Hepatocyte (in vitro differentiated cells): ENCODE measurements around the gene CD40. TPM values are rescaled to one million over a fixed set of nuclear protein-coding genes. Genes with fewer than 3 reads are reported as not detected.

Source experiments
- DNase-seq: peaks from one replicate; pipeline ENCODE4 v3.0.0-alpha.2; 2016; ENCODE audit warnings: low spot score
- H2AFZ ChIP-seq: fragments of 200-600 bp; sonication (generic); 2 replicates; pipeline ENCODE4 v1.6.0; 2016; ENCODE audit warnings: antibody characterized with exemption, mild to moderate bottlenecking
- H3K27ac ChIP-seq: fragments of 200-600 bp; sonication (generic); 2 replicates; pipeline ENCODE4 v1.5.1; 2016; ENCODE audit warnings: mild to moderate bottlenecking
- H3K27me3 ChIP-seq: fragments of 200-600 bp; sonication (generic); 2 replicates; pipeline ENCODE4 v1.6.1; 2016
- H3K36me3 ChIP-seq: fragments of 200-600 bp; sonication (generic); replicated peaks from 2 replicates; pipeline ENCODE4 v1.5.1; 2016; ENCODE audit warnings: low read depth; ENCODE audit not compliant: insufficient read depth
- H3K4me1 ChIP-seq: fragments of 200-600 bp; sonication (generic); 2 replicates; pipeline ENCODE4 v1.5.1; 2016; ENCODE audit warnings: mild to moderate bottlenecking, moderate library complexity; ENCODE audit not compliant: insufficient read depth
- H3K4me2 ChIP-seq: fragments of 200-600 bp; sonication (generic); 2 replicates; pipeline ENCODE4 v1.6.0; 2016
- H3K4me3 ChIP-seq: fragments of 200-600 bp; sonication (generic); 2 replicates; pipeline ENCODE4 v1.5.1; 2016; ENCODE audit warnings: mild to moderate bottlenecking
- H3K79me2 ChIP-seq: fragments of 200-600 bp; sonication (generic); 2 replicates; pipeline ENCODE4 v1.6.0; 2017; ENCODE audit warnings: mild to moderate bottlenecking
- H3K9me2 ChIP-seq: fragments of 200-600 bp; sonication (generic); replicated peaks from 2 replicates; pipeline ENCODE4 v1.6.0; 2017; ENCODE audit warnings: mild to moderate bottlenecking; ENCODE audit not compliant: insufficient read depth
- H3K9me3 ChIP-seq: fragments of 200-600 bp; sonication (generic); 2 replicates; pipeline ENCODE4 v1.5.1; 2016; ENCODE audit warnings: low read depth, mild to moderate bottlenecking
- H4K20me1 ChIP-seq: fragments of 200-600 bp; sonication (generic); 2 replicates; pipeline ENCODE4 v1.6.0; 2016; ENCODE audit warnings: mild to moderate bottlenecking; ENCODE audit not compliant: insufficient read depth, poor library complexity, severe bottlenecking
- EZH2 ChIP-seq: fragments of 200-600 bp; sonication (generic); IDR thresholded peaks from 2 replicates; pipeline ENCODE4 v1.6.1; 2016; ENCODE audit warnings: antibody characterized with exemption, mild to moderate bottlenecking, borderline replicate concordance
- EZH2phosphoT487 ChIP-seq: fragments of 200-600 bp; sonication (generic); IDR thresholded peaks from one replicate; pipeline ENCODE4 v1.6.1; 2018; ENCODE audit warnings: antibody characterized with exemption, mild to moderate bottlenecking, low read depth, moderate library complexity; ENCODE audit not compliant: unreplicated experiment, severe bottlenecking
- WGBS: methylation state at CpG from one replicate; pipeline ENCODE4 v1.1.6; 2016; ENCODE audit warnings: low lambda C conversion rate; ENCODE audit errors: missing lambda C conversion rate; 5-methylcytosine and 5-hydroxymethylcytosine counted together
- polyA plus RNA-seq: library from polyadenylated mRNA; unstranded; fragments of >200 nt; fragmentation: Nextera tagmentation; extraction: Ambion mirVana; gene quantifications from 2 replicates; pipeline ENCODE4 v1.2.1, GENCODE V29; 2016
- total RNA-seq: library from RNA; depleted of rRNA; stranded (reverse); fragments of >200 nt; gene quantifications from 2 replicates; pipeline ENCODE4 v1.2.3, GENCODE V29; 2014
- TF ChIP-seq, protein P1 (sequence below): fragments of 200-600 bp; sonication (generic); IDR thresholded peaks from 2 replicates; pipeline ENCODE4 v1.5.1; 2016; ENCODE audit warnings: antibody characterized with exemption, mild to moderate bottlenecking; ENCODE audit not compliant: poor library complexity

Gene CD40
- total and polyA plus RNA-seq, 2 experiments from 2014 or later, result 3.2 to 8.0 TPM

DNA sequence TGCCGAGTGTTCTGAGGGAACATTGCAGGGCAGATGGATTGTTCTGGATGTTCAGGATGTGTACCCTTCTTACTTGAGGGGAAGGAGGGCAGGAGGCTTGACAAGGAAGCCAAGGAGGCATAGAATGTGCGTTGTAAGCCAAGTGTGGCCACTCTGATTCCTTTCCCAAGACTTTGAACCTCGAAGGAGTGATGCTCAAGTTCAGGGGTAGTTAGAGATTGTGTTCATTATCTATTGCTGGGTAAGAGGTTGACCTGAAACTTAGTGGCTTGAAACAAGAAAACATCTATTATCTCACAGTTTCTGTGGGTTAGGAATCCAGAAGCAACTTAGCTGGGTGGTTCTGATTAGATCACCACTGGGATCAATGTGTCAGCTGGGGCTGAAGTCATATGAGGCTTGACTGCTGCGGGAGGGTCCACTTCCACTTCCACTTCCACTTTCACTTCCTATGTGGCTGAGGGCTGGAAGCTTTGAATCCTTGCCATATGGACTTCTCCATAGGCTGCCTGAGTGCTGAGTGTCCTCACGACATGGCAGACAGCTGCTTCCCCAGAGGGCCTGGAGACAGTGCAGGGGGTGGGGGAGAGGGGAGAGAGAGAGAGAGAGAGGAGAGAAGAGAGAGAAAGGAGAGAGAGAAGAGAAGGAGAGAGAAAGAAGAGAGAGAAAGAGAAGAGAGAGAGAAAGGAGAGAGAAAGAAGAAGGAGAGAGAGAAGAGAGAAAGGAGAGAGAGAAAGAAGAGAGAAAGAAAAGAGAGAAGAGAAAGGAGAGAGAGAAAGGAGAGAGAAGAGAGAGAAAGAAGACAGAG lies 6.9 kb upstream of the CD40 start:
- Histone ChIP-seq H3K4me2 (no peak overlapping the region), H3K9me3 (no peaks in the 10 kb centered on the region), H3K36me3 (no peaks in the 10 kb centered on the region), H3K79me2 (no peaks in the 10 kb centered on the region), H3K4me3 (no peak overlapping the region), H3K27me3 (peaks cover 69% of the 10 kb centered on the region), H3K9me2 (no peaks in the 10 kb centered on the region), H2AFZ (no peak overlapping the region), H3K4me1 (no peaks in the 10 kb centered on the region), H4K20me1 (no peaks in the 10 kb centered on the region), H3K27ac (no peak overlapping the region)
- WGBS, result 58% methylated on average over 5 of the region's 5 CpGs
- DNase-seq, result no peak
- TF ChIP-seq EZH2phosphoT487, result no peak
- TF ChIP-seq EZH2, result no peak
- TF ChIP-seq, protein P1, sequence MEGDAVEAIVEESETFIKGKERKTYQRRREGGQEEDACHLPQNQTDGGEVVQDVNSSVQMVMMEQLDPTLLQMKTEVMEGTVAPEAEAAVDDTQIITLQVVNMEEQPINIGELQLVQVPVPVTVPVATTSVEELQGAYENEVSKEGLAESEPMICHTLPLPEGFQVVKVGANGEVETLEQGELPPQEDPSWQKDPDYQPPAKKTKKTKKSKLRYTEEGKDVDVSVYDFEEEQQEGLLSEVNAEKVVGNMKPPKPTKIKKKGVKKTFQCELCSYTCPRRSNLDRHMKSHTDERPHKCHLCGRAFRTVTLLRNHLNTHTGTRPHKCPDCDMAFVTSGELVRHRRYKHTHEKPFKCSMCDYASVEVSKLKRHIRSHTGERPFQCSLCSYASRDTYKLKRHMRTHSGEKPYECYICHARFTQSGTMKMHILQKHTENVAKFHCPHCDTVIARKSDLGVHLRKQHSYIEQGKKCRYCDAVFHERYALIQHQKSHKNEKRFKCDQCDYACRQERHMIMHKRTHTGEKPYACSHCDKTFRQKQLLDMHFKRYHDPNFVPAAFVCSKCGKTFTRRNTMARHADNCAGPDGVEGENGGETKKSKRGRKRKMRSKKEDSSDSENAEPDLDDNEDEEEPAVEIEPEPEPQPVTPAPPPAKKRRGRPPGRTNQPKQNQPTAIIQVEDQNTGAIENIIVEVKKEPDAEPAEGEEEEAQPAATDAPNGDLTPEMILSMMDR, result no peak

DNA sequence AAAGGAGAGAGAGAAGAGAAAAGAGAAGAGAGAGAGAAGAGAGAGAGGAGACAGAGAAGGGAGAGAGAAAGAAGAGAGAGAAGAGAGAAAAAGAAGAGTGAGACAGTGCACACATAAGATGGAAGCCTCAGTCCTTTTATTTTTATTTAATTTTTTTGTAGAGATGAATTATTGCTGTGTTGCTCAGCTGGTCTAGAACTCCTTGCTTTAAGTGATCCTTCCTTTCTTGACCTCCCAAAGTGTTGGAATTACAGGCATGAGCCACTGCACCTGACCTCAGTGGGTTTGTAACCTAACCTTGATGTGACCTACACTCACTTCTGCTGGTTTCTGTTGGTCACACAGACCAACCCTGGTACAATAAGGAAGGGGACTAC lies 6.3 kb upstream of the CD40 start:
- Histone ChIP-seq H3K9me2 (no peaks in the 10 kb centered on the region), H3K4me1 (no peaks in the 10 kb centered on the region), H3K27ac (no peak overlapping the region), H3K79me2 (no peaks in the 10 kb centered on the region), H3K4me3 (no peak overlapping the region), H4K20me1 (no peaks in the 10 kb centered on the region), H2AFZ (no peak overlapping the region), H3K9me3 (no peaks in the 10 kb centered on the region), H3K36me3 (no peaks in the 10 kb centered on the region), H3K4me2 (no peak overlapping the region), H3K27me3 (peaks cover 70% of the 10 kb centered on the region)
- no peak for DNase-seq
- TF ChIP-seq EZH2phosphoT487, result no peak
- TF ChIP-seq, protein P1, result no peak

DNA sequence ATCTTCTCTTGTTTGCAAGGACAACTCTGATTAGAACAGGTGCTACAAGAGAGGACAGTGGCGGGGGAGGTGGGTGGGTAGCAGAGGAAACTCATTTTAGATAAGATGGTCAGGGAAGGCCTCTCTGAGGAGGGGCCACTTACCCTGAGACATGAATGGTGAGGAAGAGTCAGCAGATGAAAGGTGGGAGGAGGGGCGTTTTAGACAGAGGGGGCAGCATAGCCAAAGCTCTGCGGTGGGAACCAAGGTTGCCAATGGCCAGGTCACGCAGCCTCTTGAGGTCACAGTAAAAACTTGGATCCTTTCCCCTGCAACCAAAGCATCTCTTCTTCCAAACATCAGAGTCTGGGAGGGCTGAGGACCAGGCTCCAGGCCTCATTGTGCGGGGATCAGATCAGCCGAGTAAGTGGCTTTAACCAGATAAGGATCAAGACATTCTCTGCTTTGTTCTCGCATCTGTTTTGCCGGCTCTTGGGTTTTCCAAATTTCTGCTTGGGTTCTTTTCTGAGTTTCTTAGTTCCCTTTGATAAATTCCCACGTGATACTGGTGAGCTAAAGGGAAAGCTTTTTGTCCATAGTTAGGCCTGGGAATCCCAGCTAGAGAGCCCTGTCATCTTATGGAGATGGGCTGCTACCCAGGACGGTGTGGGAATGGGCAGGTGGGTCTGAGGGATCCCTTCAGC lies 5.5 kb upstream of the CD40 start:
- H3K9me3 ChIP-seq, result no peaks in the 10 kb centered on the region
- no peak overlapping the region for H2AFZ ChIP-seq
- no peaks in the 10 kb centered on the region for H3K9me2 ChIP-seq
- H3K4me1 ChIP-seq, result no peaks in the 10 kb centered on the region
- H3K36me3 ChIP-seq, result no peaks in the 10 kb centered on the region
- no peak overlapping the region for H3K4me2 ChIP-seq
- TF ChIP-seq, protein P1, result no peak
- no peak for TF ChIP-seq EZH2
- no peak for TF ChIP-seq EZH2phosphoT487
- no peak for DNase-seq
- WGBS, result 39% methylated on average over 10 of the region's 10 CpGs
- H3K27me3 ChIP-seq, result peaks cover 75% of the 10 kb centered on the region
- no peaks in the 10 kb centered on the region for H3K79me2 ChIP-seq
- no peak overlapping the region for H3K4me3 ChIP-seq
- no peak overlapping the region for H3K27ac ChIP-seq
- no peaks in the 10 kb centered on the region for H4K20me1 ChIP-seq
